ENCODE results near the gene RNASE4.

- TF ChIP-seq EZH2 (IDR thresholded peaks at IDR 0.05; ENCODE audit: insufficient read depth, low read length) (no peak), CTCF (IDR thresholded peaks at IDR 0.05; ENCODE audit: insufficient read depth, low read depth, low read length) (no peak)
These were observed at the start of gene RNASE4 for GRCh38 chr14:20683891-20684661.

Data from astrocyte (in vitro differentiated cells and primary cell).